Anterior cingulate cortex (tissue), 58 donors: ENCODE results near the gene LASP1.
"Not testable (repeated sequence)": the region's sequence is repeated elsewhere in the genome, so short reads cannot be mapped to it uniquely, and the experiment has no call there.

Experiments
- DNase-seq, 58 donors: peaks; one replicate each; lab custom pipeline; 2025; lab: John Stamatoyannopoulos, UW

The LASP1 gene

GRCh38 chr17:38869526-38870258, at the start of gene LASP1:
LASP1 (plus strand) TSS chr17:38870058; CDS start chr17:38870190, 132 bp downstream.
- peak in 57 of 58 donors; percentile 40 to 92 (median 83) for DNase-seq

GRCh38 chr17:38824899-38825761, 44.7 kb upstream of the LASP1 start, which contains the start of gene CWC25:
CWC25 (minus strand) TSS chr17:38825321; CDS start chr17:38825183, 138 bp downstream.
- peak; percentile 57 to 97 (median 93) for DNase-seq

GRCh38 chr17:38825762-38826247, 44.1 kb upstream of the LASP1 start:
- no peak for DNase-seq

- DNase-seq: no peak
Observed at GRCh38 chr17:38844261-38844757, 25.5 kb upstream of the LASP1 start.

- DNase-seq: no peak
Observed at GRCh38 chr17:38848557-38848891, 21.3 kb upstream of the LASP1 start.

GRCh38 chr17:38848939-38849605, 20.8 kb upstream of the LASP1 start:
- DNase-seq: no peak

- no peak for DNase-seq
Observed at GRCh38 chr17:38850374-38850773, 19.5 kb upstream of the LASP1 start.

- DNase-seq: no peak
Observed at GRCh38 chr17:38851434-38851833, 18.4 kb upstream of the LASP1 start.

GRCh38 chr17:38852771-38853291, 17.0 kb upstream of the LASP1 start:
- DNase-seq: no peak

- DNase-seq: peak; percentile 49 to 96 (median 88)
Observed at GRCh38 chr17:38853292-38854219, 16.3 kb upstream of the LASP1 start, which contains the start of gene RPL23. RPL23 (minus strand) TSS chr17:38853721; CDS start chr17:38853710, 11 bp downstream.

GRCh38 chr17:38855101-38855714, 14.7 kb upstream of the LASP1 start:
- DNase-seq: not testable (repeated sequence)

GRCh38 chr17:38857271-38857670, 12.6 kb upstream of the LASP1 start:
- no peak for DNase-seq

- DNase-seq: peak in 1 of 58 donors; percentile 7
Observed at GRCh38 chr17:38861399-38861843, 8.4 kb upstream of the LASP1 start.

GRCh38 chr17:38864636-38865398, 5.0 kb upstream of the LASP1 start:
- no peak for DNase-seq

GRCh38 chr17:38867179-38867967, 2.5 kb upstream of the LASP1 start:
- peak in 44 of 58 donors; percentile 10 to 82 (median 44) for DNase-seq

- peak in 4 of 58 donors; percentile 27 to 52 (median 39) for DNase-seq
Observed at GRCh38 chr17:38867968-38868816, 1.7 kb upstream of the LASP1 start.
